ENCODE measurements around the gene SLC8B1. TPM values are rescaled to one million over a fixed set of nuclear protein-coding genes. Genes with fewer than 3 reads are reported as not detected.

SLC8B1 gene
- polyA plus RNA-seq, 3 donors: 21.6 to 46.0 (median 32.4) TPM

- Histone ChIP-seq H3K27ac (ENCODE audit: low read depth in 1 of 2, low read length in 2 of 2) (no peak overlapping the region), H3K4me2 (replicated peaks; ENCODE audit: extremely low read depth, low read length, poor library complexity, severe bottlenecking) (no peak overlapping the region), H3K9me3 (replicated peaks in 1 of 2; ENCODE audit: control insufficient read depth in 1 of 2, insufficient read depth in 1 of 2, low read length in 2 of 2) (no peaks in the 10 kb centered on the region), H3K9ac (ENCODE audit: insufficient read depth, low read length, poor library complexity, severe bottlenecking) (no peak overlapping the region), H2AFZ (ENCODE audit: insufficient read depth, low read depth, low read length, poor library complexity, severe bottlenecking) (no peak overlapping the region), H3K79me2 (ENCODE audit: insufficient read depth, low read length) (no peaks in the 10 kb centered on the region), H3K27me3 (ENCODE audit: control insufficient read depth in 2 of 2, insufficient read depth in 2 of 2, low read length in 2 of 2) (no peaks in the 10 kb centered on the region), H3K4me1 (ENCODE audit: control insufficient read depth in 1 of 2, insufficient read depth in 2 of 2, low read length in 2 of 2) (no peaks in the 10 kb centered on the region), H3K36me3 (replicated peaks in 1 of 2; ENCODE audit: control insufficient read depth in 1 of 2, insufficient read depth in 2 of 2, low read length in 2 of 2) (peaks cover 92 to 96% of the 10 kb centered on the region in 2 donors), H4K20me1 (ENCODE audit: insufficient read depth, low read length) (no peaks in the 10 kb centered on the region), H3K4me3 (replicated peaks in 1 of 3; ENCODE audit: low read depth in 2 of 3, low read length in 3 of 3) (no peak overlapping the region)
- WGBS (ENCODE audit: insufficient coverage): 95% methylated on average over 18 of the region's 22 CpGs
- no peak for DNase-seq
- Mint-ChIP-seq H3K4me3 (no peak overlapping the region), H3K27me3 (ENCODE audit: low read depth in 3 of 3) (peaks cover 0 to 2% (median 0%) of the 10 kb centered on the region in 3 donors), H3K36me3 (peaks cover 72 to 99% of the 10 kb centered on the region in 2 donors), H3K27ac (peak overlapping the region in 2 of 7 donors; percentile 37 to 74), H3K9me3 (no peaks in the 10 kb centered on the region), H3K4me1 (no peaks in the 10 kb centered on the region)
- no peak for TF ChIP-seq CTCF (IDR thresholded peaks at IDR 0.05)
- intact Hi-C loops (cut with micrococcal nuclease): no loop called here
Measured at GRCh38 chr12:113285679-113286610, 49.0 kb downstream of the SLC8B1 start.

- H3K4me1 Mint-ChIP-seq: no peaks in the 10 kb centered on the region
- H3K27ac Mint-ChIP-seq: peak overlapping the region in 2 of 7 donors; percentile 6 to 37
- TF ChIP-seq CTCF (IDR thresholded peaks at IDR 0.05): no peak
- no peaks in the 10 kb centered on the region for H3K9me3 ChIP-seq (replicated peaks in 1 of 2; ENCODE audit: control insufficient read depth in 1 of 2, insufficient read depth in 1 of 2, low read length in 2 of 2)
- H3K4me3 Mint-ChIP-seq: no peak overlapping the region
- no peaks in the 10 kb centered on the region for H3K9me3 Mint-ChIP-seq
- no peak overlapping the region for H3K9ac ChIP-seq (ENCODE audit: insufficient read depth, low read length, poor library complexity, severe bottlenecking)
- H2AFZ ChIP-seq (ENCODE audit: insufficient read depth, low read depth, low read length, poor library complexity, severe bottlenecking): no peak overlapping the region
- no peak overlapping the region for H3K4me2 ChIP-seq (replicated peaks; ENCODE audit: extremely low read depth, low read length, poor library complexity, severe bottlenecking)
- no peaks in the 10 kb centered on the region for H3K79me2 ChIP-seq (ENCODE audit: insufficient read depth, low read length)
- no peaks in the 10 kb centered on the region for H3K27me3 ChIP-seq (ENCODE audit: control insufficient read depth in 2 of 2, insufficient read depth in 2 of 2, low read length in 2 of 2)
- no peaks in the 10 kb centered on the region for H3K27me3 Mint-ChIP-seq (ENCODE audit: low read depth in 3 of 3)
- no peak overlapping the region for H3K27ac ChIP-seq (ENCODE audit: low read depth in 1 of 2, low read length in 2 of 2)
- H3K36me3 ChIP-seq (replicated peaks in 1 of 2; ENCODE audit: control insufficient read depth in 1 of 2, insufficient read depth in 2 of 2, low read length in 2 of 2): peaks cover 90 to 96% of the 10 kb centered on the region in 2 donors
- H3K4me3 ChIP-seq (replicated peaks in 1 of 3; ENCODE audit: low read depth in 2 of 3, low read length in 3 of 3): no peak overlapping the region
- H3K4me1 ChIP-seq (ENCODE audit: control insufficient read depth in 1 of 2, insufficient read depth in 2 of 2, low read length in 2 of 2): no peaks in the 10 kb centered on the region
- H4K20me1 ChIP-seq (ENCODE audit: insufficient read depth, low read length): no peaks in the 10 kb centered on the region
- H3K36me3 Mint-ChIP-seq: peaks cover 67 to 96% of the 10 kb centered on the region in 2 donors
- intact Hi-C loops (cut with micrococcal nuclease): no loop called here
- WGBS (ENCODE audit: insufficient coverage): 81% methylated on average over 13 of the region's 13 CpGs
- no peak for DNase-seq
Measured at GRCh38 chr12:113284751-113285150, 50.2 kb downstream of the SLC8B1 start.
